A549 treated with CORT108297 at 1 μM for 4 hours (cell line): ENCODE measurements around the gene RNF168. TPM values are rescaled to one million over a fixed set of nuclear protein-coding genes. Genes with fewer than 3 reads are reported as not detected.

ENCODE experiments used
- total RNA-seq: library from RNA; stranded (reverse); fragments of 200-300 nt; extraction: Qiagen RNA extraction; gene quantifications from 5 replicates; pipeline ENCODE4 v1.2.3, GENCODE V29; 2022

The RNF168 gene
- 3.5 to 4.8 TPM (median 4.4 TPM) in 5 replicates for total RNA-seq

DNA sequence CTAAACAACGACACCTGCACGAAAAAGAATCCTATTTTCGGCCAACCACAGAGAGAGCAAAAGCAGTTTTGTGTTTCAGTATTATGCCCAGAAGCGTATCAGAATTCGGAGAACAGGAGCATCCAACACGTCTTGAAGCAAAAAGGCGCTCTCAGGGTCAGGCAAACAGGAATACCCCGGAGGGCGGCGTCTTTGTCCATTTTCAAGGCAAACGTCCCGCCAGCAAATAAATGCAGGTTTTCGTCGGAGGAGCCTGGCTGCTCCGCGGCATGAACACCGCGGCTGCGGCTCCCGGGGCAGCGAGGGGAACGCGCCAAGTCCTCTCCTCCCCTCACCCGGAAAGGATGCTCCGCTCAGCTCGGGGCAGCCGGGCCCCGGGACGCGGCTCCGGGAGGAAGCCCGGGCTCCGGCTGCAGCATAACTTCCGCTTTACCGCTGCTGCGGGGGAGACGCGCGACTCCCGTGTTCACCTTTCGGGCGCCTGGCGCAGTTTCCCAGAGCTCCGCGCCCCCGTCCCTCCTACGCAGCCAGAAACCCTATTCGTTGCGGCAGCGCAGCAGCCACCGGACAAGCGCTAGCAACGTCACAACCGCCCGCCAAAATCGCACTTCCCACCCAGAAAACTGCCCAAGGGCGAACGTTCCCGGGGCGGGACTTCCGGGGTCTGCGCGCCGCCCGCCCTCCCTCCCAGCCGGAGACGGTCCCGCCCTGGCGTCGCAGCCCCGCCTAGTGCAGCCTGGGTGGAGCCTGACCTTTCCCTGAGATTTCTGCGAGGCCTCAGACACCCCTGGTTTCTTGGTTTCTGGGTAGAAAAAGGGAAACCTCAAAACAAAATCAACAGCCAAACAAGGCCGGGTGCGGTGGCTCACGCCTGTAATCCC lies at the start of gene RNF168:
Gene RNF168, minus strand, starts transcription at position 573 of the 881 bp plus-strand sequence. CDS start 595 bp downstream, outside the sequence.

DNA sequence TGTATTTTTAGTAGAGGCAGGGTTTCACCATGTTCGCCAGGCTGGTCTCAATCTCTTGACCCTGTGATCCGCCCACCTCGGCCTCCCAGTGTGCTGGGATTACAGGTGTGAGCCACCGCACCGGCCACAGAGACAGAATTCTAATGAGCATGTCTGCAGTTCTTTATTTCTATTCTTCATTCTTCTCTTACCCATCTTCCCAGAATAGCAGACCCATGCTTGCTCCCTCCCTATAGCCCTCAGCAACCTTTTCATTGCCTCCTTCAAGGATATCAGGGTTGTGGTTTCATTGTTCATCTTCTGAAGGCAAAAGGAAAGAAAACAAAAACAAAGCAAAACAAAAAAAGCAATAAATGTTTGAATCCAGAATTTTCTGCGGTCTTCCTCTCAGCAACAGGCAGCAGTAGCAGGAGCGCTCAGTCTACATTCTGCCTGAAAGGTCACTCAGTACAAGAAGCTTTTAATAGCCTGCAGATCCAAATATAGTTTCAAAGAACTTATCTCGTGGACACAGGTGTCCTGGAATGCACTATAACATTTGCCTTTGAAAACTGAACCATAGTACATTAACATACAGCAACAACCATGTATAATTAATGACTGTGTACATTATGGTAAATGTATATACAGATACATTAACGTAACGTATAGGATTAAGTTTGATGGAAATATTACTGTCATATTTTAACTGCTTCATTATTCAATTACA lies 11.5 kb upstream of the RNF168 start, which contains the start of gene SMCO1:
Gene SMCO1, minus strand, starts transcription at position 434 of the 709 bp plus-strand sequence. Its CDS starts 137 bp downstream, at position 297.

DNA sequence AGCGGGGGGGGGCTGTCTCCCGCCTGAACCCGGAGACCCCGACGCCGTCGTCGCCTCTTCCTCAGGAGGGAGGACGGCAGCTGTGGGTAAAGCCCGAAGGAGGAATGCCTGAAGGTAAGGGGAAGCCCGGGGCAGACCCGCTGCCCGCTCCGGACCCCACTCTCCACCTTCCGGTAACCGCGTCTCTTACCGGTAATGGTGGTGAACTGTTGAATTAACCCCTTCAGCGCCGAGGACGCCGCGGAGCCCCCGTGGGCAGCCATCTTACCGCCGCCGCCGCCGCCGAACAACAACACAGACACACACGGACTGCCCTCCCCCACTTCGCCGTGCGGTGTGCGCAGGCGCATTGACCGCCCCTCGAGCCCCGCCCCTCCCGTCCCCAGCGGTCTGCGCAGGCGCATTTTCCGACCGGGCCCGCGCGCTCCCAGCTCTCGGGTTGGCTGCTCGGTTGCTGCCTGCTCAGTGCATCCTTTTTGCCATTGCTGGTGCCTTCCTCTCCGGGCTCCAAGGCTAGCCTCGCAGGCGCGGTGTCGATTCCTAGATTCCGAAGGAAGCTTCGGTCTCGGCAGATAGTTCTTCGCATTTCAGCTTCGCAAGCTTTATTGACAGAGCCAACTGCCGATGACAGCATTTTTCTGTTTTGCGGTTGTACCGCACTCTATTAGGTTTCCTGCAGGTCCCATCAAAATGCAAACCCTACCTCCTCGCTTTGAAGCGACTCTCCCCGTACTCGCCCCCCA lies 71.3 kb downstream of the RNF168 start, which contains the start of gene UBXN7:
Gene UBXN7, minus strand, starts transcription at position 291 of the 743 bp plus-strand sequence. Its CDS starts 28 bp downstream, at position 263.

Other genes with a start within 250 kb of the RNF168 start
- gene PCYT1A, start 216.0 kb downstream of the RNF168 start, total RNA-seq, result 28.9 to 37.4 TPM (median 33.4 TPM) in 5 replicates
- gene DYNLT2B, start 185.5 kb downstream of the RNF168 start, total RNA-seq, result 22.8 to 26.6 TPM (median 25.2 TPM) in 5 replicates
- gene TM4SF19, start 165.4 kb downstream of the RNF168 start, total RNA-seq, result 8.1 to 11.0 TPM (median 10.6 TPM) in 5 replicates
- gene UBXN7, start 71.3 kb downstream of the RNF168 start, total RNA-seq, result 6.6 to 10.4 TPM (median 8.8 TPM) in 5 replicates
- gene SMCO1, start 11.6 kb upstream of the RNF168 start, total RNA-seq, result 0.03 TPM in 1 of 5 replicates, not detected in the others
- gene WDR53, start 64.8 kb upstream of the RNF168 start, total RNA-seq, result 8.0 to 12.1 TPM (median 9.8 TPM) in 5 replicates
- gene FBXO45, start 64.9 kb upstream of the RNF168 start, total RNA-seq, result 7.1 to 8.1 TPM (median 7.5 TPM) in 5 replicates
- 0.05 TPM in 1 of 5 replicates, not detected in the others for gene NRROS, start 135.9 kb upstream of the RNF168 start, total RNA-seq
- gene CEP19, start 208.5 kb upstream of the RNF168 start, total RNA-seq, result 2.7 to 3.4 TPM (median 2.9 TPM) in 5 replicates
- 27.1 to 33.4 TPM (median 30.6 TPM) in 5 replicates for gene PIGX, start 208.6 kb upstream of the RNF168 start, total RNA-seq
- 29.7 to 56.8 TPM (median 36.6 TPM) in 5 replicates for gene PAK2, start 236.1 kb upstream of the RNF168 start, total RNA-seq